GM12801 (cell line): ENCODE measurements around the gene PNPLA7.

Source experiments
- CTCF ChIP-seq: IDR thresholded peaks from one replicate; pipeline ENCODE4 v1.5.1; 2011; ENCODE audit warnings: control low read depth; ENCODE audit not compliant: insufficient read length; ENCODE audit errors: extremely low read depth

The PNPLA7 gene

GRCh38 chr9:137437691-137438590 is 112.3 kb downstream of the PNPLA7 start:
- TF ChIP-seq CTCF, result no peak

- TF ChIP-seq CTCF, result no peak
Observed at GRCh38 chr9:137436761-137437600, 113.2 kb downstream of the PNPLA7 start.

GRCh38 chr9:137435980-137436760 is 114.0 kb downstream of the PNPLA7 start:
- TF ChIP-seq CTCF, result no peak

GRCh38 chr9:137435381-137435891 is 114.8 kb downstream of the PNPLA7 start:
- TF ChIP-seq CTCF, result no peak

GRCh38 chr9:137434498-137435380 is 115.5 kb downstream of the PNPLA7 start:
- no peak for TF ChIP-seq CTCF

- TF ChIP-seq CTCF, result no peak
Observed at GRCh38 chr9:137433916-137434431, 116.2 kb downstream of the PNPLA7 start.
